ENCODE measurements around the gene CDC5L. TPM values are rescaled to one million over a fixed set of nuclear protein-coding genes. Genes with fewer than 3 reads are reported as not detected.

Gene CDC5L
- total RNA-seq, 1 donor from 2014 or later = 28.7 TPM

GRCh38 chr6:44377484-44377883 is 10.0 kb upstream of the CDC5L start:
- Mint-ChIP-seq H3K4me3 (no peak overlapping the region), H3K27me3 (peaks cover 7% of the 10 kb centered on the region), H3K27ac (no peak overlapping the region), H3K4me1 (ENCODE audit: unreplicated experiment) (no peaks in the 10 kb centered on the region), H3K36me3 (no peaks in the 10 kb centered on the region), H3K9me3 (no peaks in the 10 kb centered on the region)
- TF ChIP-seq CTCF (conservative IDR thresholded peaks at IDR 0.05) = no peak
- no peak for DNase-seq (ENCODE audit: extremely low spot score, unreplicated experiment)

GRCh38 chr6:44377971-44378370 is 9.5 kb upstream of the CDC5L start:
- no peaks in the 10 kb centered on the region for H3K36me3 Mint-ChIP-seq
- H3K27ac Mint-ChIP-seq = no peak overlapping the region
- TF ChIP-seq CTCF (conservative IDR thresholded peaks at IDR 0.05) = no peak
- no peaks in the 10 kb centered on the region for H3K4me1 Mint-ChIP-seq (ENCODE audit: unreplicated experiment)
- H3K9me3 Mint-ChIP-seq = no peaks in the 10 kb centered on the region
- DNase-seq (ENCODE audit: extremely low spot score, unreplicated experiment) = no peak
- no peak overlapping the region for H3K4me3 Mint-ChIP-seq
- peaks cover 7% of the 10 kb centered on the region for H3K27me3 Mint-ChIP-seq

- Mint-ChIP-seq H3K4me1 (ENCODE audit: unreplicated experiment) (no peaks in the 10 kb centered on the region), H3K36me3 (no peaks in the 10 kb centered on the region), H3K27ac (no peak overlapping the region), H3K4me3 (no peak overlapping the region), H3K9me3 (no peaks in the 10 kb centered on the region), H3K27me3 (no peaks in the 10 kb centered on the region)
- no peak for DNase-seq (ENCODE audit: extremely low spot score, unreplicated experiment)
- no peak for TF ChIP-seq CTCF (conservative IDR thresholded peaks at IDR 0.05)
Observed at GRCh38 chr6:44381739-44382138, 5.8 kb upstream of the CDC5L start.

- no peak for DNase-seq (ENCODE audit: extremely low spot score, unreplicated experiment)
- Mint-ChIP-seq H3K36me3 (peaks cover 4% of the 10 kb centered on the region), H3K4me3 (peak overlapping the region; percentile 98), H3K4me1 (ENCODE audit: unreplicated experiment) (peaks cover 22% of the 10 kb centered on the region), H3K27ac (peak overlapping the region; percentile 99), H3K27me3 (peaks cover 4% of the 10 kb centered on the region), H3K9me3 (no peaks in the 10 kb centered on the region)
- no peak for TF ChIP-seq CTCF (conservative IDR thresholded peaks at IDR 0.05)
Observed at GRCh38 chr6:44386364-44386928, 1.1 kb upstream of the CDC5L start.

- Mint-ChIP-seq H3K27ac (peak overlapping the region; percentile 99), H3K4me1 (ENCODE audit: unreplicated experiment) (peaks cover 22% of the 10 kb centered on the region), H3K36me3 (peaks cover 7% of the 10 kb centered on the region), H3K27me3 (peaks cover 4% of the 10 kb centered on the region), H3K9me3 (no peaks in the 10 kb centered on the region), H3K4me3 (peak overlapping the region; percentile 98)
- no peak for TF ChIP-seq CTCF (conservative IDR thresholded peaks at IDR 0.05)
- DNase-seq (ENCODE audit: extremely low spot score, unreplicated experiment) = no peak
Observed at GRCh38 chr6:44386929-44387345, 569 bp upstream of the CDC5L start.

GRCh38 chr6:44388135-44388487 is 605 bp downstream of the CDC5L start:
- peaks cover 9% of the 10 kb centered on the region for H3K36me3 Mint-ChIP-seq
- H3K9me3 Mint-ChIP-seq = no peaks in the 10 kb centered on the region
- peak overlapping the region; percentile 98 for H3K4me3 Mint-ChIP-seq

More at GRCh38 chr6:44388135-44388487, 605 bp downstream of the CDC5L start:
- no peak for TF ChIP-seq CTCF (conservative IDR thresholded peaks at IDR 0.05)
- peak overlapping the region; percentile 99 for H3K27ac Mint-ChIP-seq
- DNase-seq (ENCODE audit: extremely low spot score, unreplicated experiment) = no peak
- H3K4me1 Mint-ChIP-seq (ENCODE audit: unreplicated experiment) = peaks cover 22% of the 10 kb centered on the region
- H3K27me3 Mint-ChIP-seq = peaks cover 4% of the 10 kb centered on the region
